ENCODE measurements around the gene IFIT5. TPM values are rescaled to one million over a fixed set of nuclear protein-coding genes. Genes with fewer than 3 reads are reported as not detected.
"Not testable (repeated sequence)": the region's sequence is repeated elsewhere in the genome, so short reads cannot be mapped to it uniquely, and the experiment has no call there.

The IFIT5 gene
- polyA plus RNA-seq, 4 donors = 4.5 to 12.9 (median 7.9) TPM

- H3K36me3 ChIP-seq (ENCODE audit: control insufficient read depth in 3 of 3, insufficient read depth in 2 of 3, low read depth in 1 of 3, low read length in 3 of 3) = no peaks in the 10 kb centered on the region
- H3K27me3 ChIP-seq (ENCODE audit: control insufficient read depth in 3 of 3, insufficient read depth in 3 of 3, low read length in 3 of 3) = no peaks in the 10 kb centered on the region
- no peak overlapping the region for H3K27ac ChIP-seq (ENCODE audit: low read depth in 1 of 3, low read length in 2 of 3)
- no peak overlapping the region for H3K4me3 ChIP-seq (ENCODE audit: low read depth in 1 of 3, low read length in 3 of 3)
- WGBS, 3 donors = 22 to 57% (median 37%) methylated on average over 1 of the region's 1 CpG
- H3K9me3 ChIP-seq (ENCODE audit: control insufficient read depth in 2 of 2, insufficient read depth in 1 of 2, low read depth in 1 of 2, low read length in 1 of 2) = no peaks in the 10 kb centered on the region
- peaks cover 0 to 12% (median 0%) of the 10 kb centered on the region in 3 donors for H3K4me1 ChIP-seq (ENCODE audit: control insufficient read depth in 3 of 3, insufficient read depth in 2 of 3, low read depth in 1 of 3, low read length in 2 of 3)
- DNase-seq (no peak), FAIRE-seq (no peak)
Measured at GRCh38 chr10:89428877-89429276, 14.5 kb downstream of the IFIT5 start.

- H3K36me3 ChIP-seq (ENCODE audit: control insufficient read depth in 3 of 3, insufficient read depth in 2 of 3, low read depth in 1 of 3, low read length in 3 of 3) = no peaks in the 10 kb centered on the region
- DNase-seq (peak; percentile 24 to 30), FAIRE-seq (no peak)
- WGBS, 3 donors = 49 to 65% (median 61%) methylated on average over 3 of the region's 3 CpGs
- no peak overlapping the region for H3K27ac ChIP-seq (ENCODE audit: low read depth in 1 of 3, low read length in 2 of 3)
- peaks cover 0 to 6% (median 0%) of the 10 kb centered on the region in 3 donors for H3K27me3 ChIP-seq (ENCODE audit: control insufficient read depth in 3 of 3, insufficient read depth in 3 of 3, low read length in 3 of 3)
- H3K4me1 ChIP-seq (ENCODE audit: control insufficient read depth in 3 of 3, insufficient read depth in 2 of 3, low read depth in 1 of 3, low read length in 2 of 3) = no peaks in the 10 kb centered on the region
- H3K4me3 ChIP-seq (ENCODE audit: low read depth in 1 of 3, low read length in 3 of 3) = no peak overlapping the region
- no peaks in the 10 kb centered on the region for H3K9me3 ChIP-seq (ENCODE audit: control insufficient read depth in 2 of 2, insufficient read depth in 1 of 2, low read depth in 1 of 2, low read length in 1 of 2)
Measured at GRCh38 chr10:89431977-89432376, 17.6 kb downstream of the IFIT5 start.

DNA sequence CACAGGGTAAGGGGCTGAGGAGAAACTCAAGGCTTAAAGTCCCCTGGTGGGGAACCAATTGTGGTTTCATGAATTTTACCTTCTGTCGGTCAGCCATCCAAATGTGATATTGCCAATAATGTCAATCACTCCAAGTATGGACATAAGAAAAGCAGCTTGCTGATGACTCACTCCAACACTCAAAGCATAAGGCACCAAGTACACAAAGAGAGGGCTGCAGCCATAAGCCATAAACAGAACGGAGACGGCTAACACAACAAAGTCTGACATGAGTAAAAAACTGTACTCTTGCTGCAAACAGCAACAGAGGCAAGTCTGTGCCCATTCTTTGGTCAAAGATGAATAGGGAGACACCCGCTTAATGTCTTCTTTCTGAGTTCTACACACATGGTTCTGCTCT lies 24.2 kb downstream of the IFIT5 start:
- WGBS, 3 donors = 80 to 95% (median 85%) methylated on average over 4 of the region's 4 CpGs
- H3K27me3 ChIP-seq (ENCODE audit: control insufficient read depth in 3 of 3, insufficient read depth in 3 of 3, low read length in 3 of 3) = peaks cover 0 to 6% (median 0%) of the 10 kb centered on the region in 3 donors
- H3K4me3 ChIP-seq (ENCODE audit: low read depth in 1 of 3, low read length in 3 of 3) = no peak overlapping the region
- H3K9me3 ChIP-seq (ENCODE audit: control insufficient read depth in 2 of 2, insufficient read depth in 1 of 2, low read depth in 1 of 2, low read length in 1 of 2) = no peaks in the 10 kb centered on the region
- H3K4me1 ChIP-seq (ENCODE audit: control insufficient read depth in 3 of 3, insufficient read depth in 2 of 3, low read depth in 1 of 3, low read length in 2 of 3) = no peaks in the 10 kb centered on the region
- H3K36me3 ChIP-seq (ENCODE audit: control insufficient read depth in 3 of 3, insufficient read depth in 2 of 3, low read depth in 1 of 3, low read length in 3 of 3) = no peaks in the 10 kb centered on the region
- FAIRE-seq = no peak
- H3K27ac ChIP-seq (ENCODE audit: low read depth in 1 of 3, low read length in 2 of 3) = no peak overlapping the region
- DNase-seq = no peak

GRCh38 chr10:89440226-89441009 lies 26.1 kb downstream of the IFIT5 start:
- Histone ChIP-seq H3K4me1 (ENCODE audit: control insufficient read depth in 3 of 3, insufficient read depth in 2 of 3, low read depth in 1 of 3, low read length in 2 of 3) (no peaks in the 10 kb centered on the region), H3K9me3 (ENCODE audit: control insufficient read depth in 2 of 2, insufficient read depth in 1 of 2, low read depth in 1 of 2, low read length in 1 of 2) (peaks cover 0 to 5% of the 10 kb centered on the region in 2 donors), H3K27me3 (ENCODE audit: control insufficient read depth in 3 of 3, insufficient read depth in 3 of 3, low read length in 3 of 3) (peaks cover 0 to 6% (median 0%) of the 10 kb centered on the region in 3 donors), H3K4me3 (ENCODE audit: low read depth in 1 of 3, low read length in 3 of 3) (no peak overlapping the region), H3K27ac (ENCODE audit: low read depth in 1 of 3, low read length in 2 of 3) (no peak overlapping the region), H3K36me3 (ENCODE audit: control insufficient read depth in 3 of 3, insufficient read depth in 2 of 3, low read depth in 1 of 3, low read length in 3 of 3) (no peaks in the 10 kb centered on the region)
- 33 to 55% (median 48%) methylated on average over 4 of the region's 4 CpGs for WGBS, 3 donors
- no peak for FAIRE-seq
- peak in 1 of 2 donors; percentile 72 for DNase-seq

DNA sequence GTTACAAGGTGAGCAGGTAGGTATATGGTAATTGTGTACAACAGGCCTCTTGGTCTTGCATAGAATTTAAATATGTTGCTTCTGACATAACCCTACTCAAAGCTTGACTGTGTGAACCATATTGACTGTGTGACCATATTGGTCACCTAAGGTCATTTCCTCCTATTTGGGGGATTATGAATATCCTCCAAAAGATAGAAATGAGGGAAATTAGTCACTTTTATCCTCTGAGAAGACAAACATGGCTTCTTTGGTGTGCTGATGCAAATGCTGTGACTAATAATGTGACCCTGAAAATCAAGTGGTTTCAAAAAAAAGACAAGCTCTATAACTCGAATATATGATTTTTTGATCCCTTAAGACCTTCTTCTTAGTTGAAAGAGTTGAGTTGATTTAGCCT lies 27.9 kb downstream of the IFIT5 start:
- WGBS, 3 donors = 71 to 92% (median 75%) methylated on average over 1 of the region's 1 CpG
- Histone ChIP-seq H3K9me3 (ENCODE audit: control insufficient read depth in 2 of 2, insufficient read depth in 1 of 2, low read depth in 1 of 2, low read length in 1 of 2) (peaks cover 0 to 5% of the 10 kb centered on the region in 2 donors), H3K27ac (ENCODE audit: low read depth in 1 of 3, low read length in 2 of 3) (no peak overlapping the region), H3K4me3 (ENCODE audit: low read depth in 1 of 3, low read length in 3 of 3) (no peak overlapping the region), H3K36me3 (ENCODE audit: control insufficient read depth in 3 of 3, insufficient read depth in 2 of 3, low read depth in 1 of 3, low read length in 3 of 3) (no peaks in the 10 kb centered on the region), H3K27me3 (ENCODE audit: control insufficient read depth in 3 of 3, insufficient read depth in 3 of 3, low read length in 3 of 3) (no peaks in the 10 kb centered on the region), H3K4me1 (ENCODE audit: control insufficient read depth in 3 of 3, insufficient read depth in 2 of 3, low read depth in 1 of 3, low read length in 2 of 3) (no peaks in the 10 kb centered on the region)
- no peak for FAIRE-seq
- no peak for DNase-seq

DNA sequence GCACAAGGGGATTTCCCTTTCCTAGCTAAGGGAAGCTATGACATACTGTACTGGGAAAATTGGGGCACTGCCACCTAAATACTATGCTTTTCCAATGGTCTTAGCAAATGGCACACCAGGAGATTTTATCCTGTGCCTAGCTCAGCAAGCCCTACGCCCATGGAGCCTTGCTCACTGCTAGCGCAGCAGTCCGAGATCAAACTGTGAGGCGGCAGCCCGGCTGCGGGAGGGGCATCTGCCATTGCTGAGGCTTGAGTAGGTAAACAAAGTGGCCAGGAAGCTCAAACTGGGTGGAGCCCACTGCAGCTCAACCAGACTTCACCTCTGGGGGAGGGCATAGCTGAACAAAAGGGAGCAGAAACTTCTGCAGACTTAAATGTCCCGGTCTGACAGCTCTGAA lies 30.5 kb downstream of the IFIT5 start:
- not testable (repeated sequence) for H3K4me1 ChIP-seq (ENCODE audit: control insufficient read depth in 3 of 3, insufficient read depth in 2 of 3, low read depth in 1 of 3, low read length in 2 of 3); H3K36me3 ChIP-seq (ENCODE audit: control insufficient read depth in 3 of 3, insufficient read depth in 2 of 3, low read depth in 1 of 3, low read length in 3 of 3); H3K27me3 ChIP-seq (ENCODE audit: control insufficient read depth in 3 of 3, insufficient read depth in 3 of 3, low read length in 3 of 3); H3K27ac ChIP-seq (ENCODE audit: low read depth in 1 of 3, low read length in 2 of 3); H3K4me3 ChIP-seq (ENCODE audit: low read depth in 1 of 3, low read length in 3 of 3); DNase-seq; FAIRE-seq; H3K9me3 ChIP-seq (ENCODE audit: control insufficient read depth in 2 of 2, insufficient read depth in 1 of 2, low read depth in 1 of 2, low read length in 1 of 2)
- WGBS, 3 donors = 92 to 95% (median 95%) methylated on average over 7 of the region's 7 CpGs

DNA sequence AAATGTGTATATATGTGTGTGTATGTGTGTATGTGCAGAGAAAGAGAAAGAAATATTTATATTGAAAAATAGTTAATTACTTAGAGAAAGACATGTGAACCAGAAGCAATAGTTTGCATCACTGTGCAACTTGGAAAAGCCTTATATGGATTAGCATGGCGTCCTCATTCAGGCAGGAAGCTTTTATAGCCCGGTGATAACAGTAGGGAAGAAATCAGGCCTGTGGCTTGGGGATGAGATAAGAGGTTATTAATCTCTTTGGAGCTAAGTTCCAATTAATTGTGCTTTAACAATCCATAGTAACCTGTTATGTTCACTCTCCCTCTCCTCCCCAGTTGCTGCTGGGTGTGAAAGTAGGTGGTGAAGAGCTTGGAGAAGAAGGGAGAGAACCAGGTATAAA lies 36.5 kb downstream of the IFIT5 start:
- Histone ChIP-seq H3K36me3 (ENCODE audit: control insufficient read depth in 3 of 3, insufficient read depth in 2 of 3, low read depth in 1 of 3, low read length in 3 of 3) (no peaks in the 10 kb centered on the region), H3K27me3 (ENCODE audit: control insufficient read depth in 3 of 3, insufficient read depth in 3 of 3, low read length in 3 of 3) (peaks cover 0 to 2% (median under 1%) of the 10 kb centered on the region in 3 donors), H3K27ac (ENCODE audit: low read depth in 1 of 3, low read length in 2 of 3) (no peak overlapping the region), H3K9me3 (ENCODE audit: control insufficient read depth in 2 of 2, insufficient read depth in 1 of 2, low read depth in 1 of 2, low read length in 1 of 2) (no peaks in the 10 kb centered on the region), H3K4me3 (ENCODE audit: low read depth in 1 of 3, low read length in 3 of 3) (no peak overlapping the region), H3K4me1 (ENCODE audit: control insufficient read depth in 3 of 3, insufficient read depth in 2 of 3, low read depth in 1 of 3, low read length in 2 of 3) (peaks cover 0 to 3% (median 0%) of the 10 kb centered on the region in 3 donors)
- WGBS, 3 donors = 22 to 65% (median 35%) methylated on average over 2 of the region's 2 CpGs
- DNase-seq = peak; percentile 48 to 78
- no peak for FAIRE-seq

DNA sequence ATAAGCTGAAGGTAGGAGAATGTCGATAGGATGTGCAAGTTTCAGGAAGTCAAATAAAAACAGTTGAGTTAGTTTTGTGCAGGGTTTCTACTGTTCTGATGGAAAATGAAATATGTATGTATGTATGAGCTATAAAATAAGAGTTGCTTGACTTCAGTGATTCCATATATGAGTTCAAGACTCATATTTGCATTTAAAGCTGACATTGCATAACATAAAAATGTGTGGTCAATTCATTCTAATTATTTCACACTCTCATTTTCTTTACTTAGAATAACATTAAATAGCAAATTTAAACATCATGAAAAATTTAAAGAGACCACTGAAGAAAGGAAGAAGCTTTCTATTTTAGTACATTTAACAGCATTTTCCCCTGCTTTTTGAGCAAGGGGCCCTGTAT lies 37.8 kb downstream of the IFIT5 start:
- FAIRE-seq = no peak
- Histone ChIP-seq H3K27me3 (ENCODE audit: control insufficient read depth in 3 of 3, insufficient read depth in 3 of 3, low read length in 3 of 3) (peaks cover 0 to 2% (median 1%) of the 10 kb centered on the region in 3 donors), H3K36me3 (ENCODE audit: control insufficient read depth in 3 of 3, insufficient read depth in 2 of 3, low read depth in 1 of 3, low read length in 3 of 3) (no peaks in the 10 kb centered on the region), H3K4me1 (ENCODE audit: control insufficient read depth in 3 of 3, insufficient read depth in 2 of 3, low read depth in 1 of 3, low read length in 2 of 3) (peaks cover 0 to 3% (median 0%) of the 10 kb centered on the region in 3 donors), H3K9me3 (ENCODE audit: control insufficient read depth in 2 of 2, insufficient read depth in 1 of 2, low read depth in 1 of 2, low read length in 1 of 2) (no peaks in the 10 kb centered on the region), H3K4me3 (ENCODE audit: low read depth in 1 of 3, low read length in 3 of 3) (no peak overlapping the region), H3K27ac (ENCODE audit: low read depth in 1 of 3, low read length in 2 of 3) (no peak overlapping the region)
- no peak for DNase-seq
- 54 to 63% (median 59%) methylated on average over 1 of the region's 1 CpG for WGBS, 3 donors

Measured in small intestine (tissue), 7 donors.